Activated effector memory CD4-positive, alpha-beta T cell treated with Interleukin-2 at 50 U/mL for 16 hours (primary cell): Measurements from ENCODE around the gene CNNM2.
"Not testable (repeated sequence)": the region's sequence is repeated elsewhere in the genome, so short reads cannot be mapped to it uniquely, and the experiment has no call there.

Experiments used
- DNase-seq: peaks from one replicate; pipeline ENCODE4 v3.0.0-alpha.2; 2020

The CNNM2 gene

DNA sequence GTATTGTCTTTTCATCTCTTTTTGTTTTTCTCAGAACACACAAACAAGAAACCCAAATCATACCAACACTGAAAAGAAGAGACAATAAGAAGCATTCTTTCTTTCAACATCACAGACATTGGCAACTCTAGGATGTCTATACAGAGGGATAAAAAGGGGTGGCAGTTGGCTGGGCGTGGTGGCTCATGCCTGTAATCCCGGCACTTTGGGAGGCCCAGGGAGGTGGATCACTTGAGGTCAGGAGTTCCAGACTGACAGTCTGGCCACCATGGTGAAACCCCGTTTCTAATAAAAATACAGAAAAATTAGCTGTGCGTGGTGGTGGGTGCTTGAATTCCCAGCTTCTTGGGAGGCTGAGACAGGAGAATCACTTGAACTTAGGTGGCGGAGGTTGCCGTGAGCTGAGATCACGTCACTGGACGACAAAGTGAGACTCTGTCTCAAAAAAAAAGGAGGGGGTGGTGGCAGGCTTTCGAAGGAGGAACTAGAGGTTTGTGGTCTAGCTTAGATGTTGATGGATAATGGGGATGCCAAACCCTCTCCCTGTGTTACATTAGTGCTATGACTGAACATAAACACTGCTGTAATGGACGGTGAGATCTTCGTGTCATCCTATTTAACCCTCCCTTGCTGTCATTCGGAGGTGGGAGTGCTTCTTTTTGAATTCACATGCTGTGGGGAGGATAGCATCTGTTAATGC, 9.4 kb downstream of the CNNM2 start:
- no peak for DNase-seq

DNA sequence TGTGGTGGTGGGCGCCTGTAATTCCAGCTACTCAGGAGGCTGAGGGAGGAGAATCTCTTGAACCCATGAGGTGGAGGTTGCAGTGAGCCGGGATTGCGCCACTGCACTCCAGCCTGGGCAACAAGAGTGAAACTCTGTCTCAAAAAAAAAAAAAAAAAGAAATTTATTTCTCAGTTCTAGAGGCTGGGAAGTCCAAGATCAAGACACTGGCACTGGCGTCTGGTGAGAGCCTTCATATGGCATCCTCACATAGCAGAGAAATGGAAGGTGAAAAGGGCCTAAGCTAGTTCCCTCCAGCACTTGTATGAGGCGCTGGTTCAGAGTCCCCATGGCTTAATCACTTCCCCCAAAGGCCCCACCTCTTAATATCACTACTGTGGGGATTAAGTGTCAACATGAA, 10.3 kb downstream of the CNNM2 start:
- DNase-seq, result not testable (repeated sequence)

DNA sequence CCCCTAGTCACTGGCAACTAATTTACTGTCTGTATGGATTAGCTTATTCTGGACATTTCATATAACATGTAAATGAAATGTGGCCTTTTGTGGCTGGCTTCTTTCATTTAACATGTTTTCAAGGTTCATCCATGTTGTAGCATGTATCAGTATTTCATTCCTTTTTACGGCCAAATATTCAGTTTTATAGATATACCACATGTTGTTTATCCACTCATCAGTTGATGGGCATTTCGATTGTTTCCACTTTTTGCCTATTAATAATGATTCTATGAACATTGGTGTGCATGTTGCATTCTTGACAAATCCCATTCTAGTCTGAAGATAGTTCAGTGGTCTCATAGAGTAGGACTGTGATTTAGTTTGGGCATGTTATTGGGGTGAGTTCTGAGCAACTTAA, 12.6 kb downstream of the CNNM2 start:
- DNase-seq, result no peak

DNA sequence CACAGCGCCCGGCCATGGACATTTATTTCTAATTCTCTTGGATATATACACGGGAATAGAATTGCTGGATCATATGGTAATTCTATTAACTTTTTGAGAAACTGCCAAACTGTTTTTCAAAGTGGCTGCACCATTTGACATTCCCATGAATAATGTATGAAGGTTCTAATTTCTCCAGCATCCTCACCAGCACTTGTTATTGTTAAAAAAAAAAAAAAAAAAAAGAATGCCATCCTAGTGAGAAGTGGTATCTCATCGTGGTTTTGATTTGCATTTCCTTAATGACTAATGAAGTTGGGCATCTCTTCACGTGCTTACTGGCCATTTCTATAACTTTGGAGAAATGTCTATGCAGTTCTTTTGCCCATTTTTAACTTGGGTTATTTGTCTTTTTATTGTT, 13.5 kb downstream of the CNNM2 start:
- no peak for DNase-seq

DNA sequence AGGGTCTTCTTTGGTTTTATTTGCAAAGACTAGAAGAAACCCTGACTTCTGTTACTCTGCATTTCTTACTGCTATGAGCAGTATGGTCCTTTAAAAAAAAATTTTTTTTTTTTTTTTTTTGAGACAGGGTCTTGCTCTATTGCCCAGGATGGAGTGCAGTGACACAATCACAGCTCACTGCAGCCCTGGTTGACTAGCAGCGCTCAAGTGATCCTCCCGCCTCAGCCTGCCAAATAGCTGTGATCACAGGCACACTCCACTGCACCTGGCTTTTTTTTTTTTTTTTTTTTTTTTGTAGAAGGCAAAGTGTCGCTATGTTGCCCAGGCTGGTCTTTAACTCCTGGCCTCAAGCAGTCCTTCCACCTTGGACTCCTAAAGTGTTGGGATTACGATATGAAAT, 17.4 kb downstream of the CNNM2 start:
- no peak for DNase-seq

DNA sequence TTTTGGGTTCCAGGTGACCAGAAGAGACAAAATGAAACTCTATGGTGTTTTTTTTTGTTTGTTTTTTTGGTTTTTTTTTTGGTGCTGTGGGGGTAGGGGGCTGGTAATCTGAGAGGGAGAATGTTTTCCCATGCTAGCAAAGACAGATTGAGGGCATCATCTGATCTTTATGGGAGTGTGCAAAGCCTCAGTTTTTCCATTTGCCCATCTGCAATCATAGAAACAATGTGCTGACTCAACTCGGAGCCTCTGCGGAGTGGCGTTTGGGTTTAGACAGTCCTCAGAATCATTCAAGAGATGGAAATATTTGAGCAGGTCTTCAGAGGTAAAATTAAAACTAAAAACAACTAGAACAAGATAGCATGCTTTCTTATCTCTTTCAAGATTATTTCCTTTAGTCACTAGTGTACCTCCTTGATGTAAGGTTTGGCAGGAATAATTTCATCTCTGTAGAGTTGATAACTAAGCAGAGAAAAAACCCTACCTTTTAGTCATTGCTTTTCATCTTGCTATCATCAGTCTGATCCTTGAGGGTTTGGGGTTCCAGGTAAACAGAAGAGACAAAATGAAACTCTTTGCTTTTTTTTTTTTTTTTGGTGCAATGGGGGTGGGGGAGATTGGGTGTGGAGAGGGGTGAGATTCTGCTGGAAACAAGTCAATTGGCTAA, 18.0 kb downstream of the CNNM2 start:
- no peak for DNase-seq

DNA sequence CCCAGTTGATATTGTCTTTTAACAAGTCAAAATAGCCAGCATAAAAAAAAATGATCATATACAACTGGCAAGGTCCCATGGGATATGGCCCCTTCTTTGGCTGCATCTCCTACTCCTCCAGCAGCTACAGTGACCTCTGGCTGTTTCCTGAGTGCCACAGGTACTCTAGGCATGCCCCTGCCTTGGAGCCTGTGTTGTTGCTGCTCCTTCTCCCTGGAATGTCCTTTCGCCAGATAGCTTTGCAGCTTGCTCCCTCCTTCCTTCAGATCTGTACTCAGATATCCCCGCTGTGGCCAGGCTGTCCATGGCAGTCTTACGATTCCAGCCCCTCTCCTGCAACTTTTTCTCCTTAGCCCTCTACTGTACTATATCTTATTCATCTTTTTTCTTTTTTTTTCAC, 23.3 kb downstream of the CNNM2 start:
- DNase-seq, result no peak

DNA sequence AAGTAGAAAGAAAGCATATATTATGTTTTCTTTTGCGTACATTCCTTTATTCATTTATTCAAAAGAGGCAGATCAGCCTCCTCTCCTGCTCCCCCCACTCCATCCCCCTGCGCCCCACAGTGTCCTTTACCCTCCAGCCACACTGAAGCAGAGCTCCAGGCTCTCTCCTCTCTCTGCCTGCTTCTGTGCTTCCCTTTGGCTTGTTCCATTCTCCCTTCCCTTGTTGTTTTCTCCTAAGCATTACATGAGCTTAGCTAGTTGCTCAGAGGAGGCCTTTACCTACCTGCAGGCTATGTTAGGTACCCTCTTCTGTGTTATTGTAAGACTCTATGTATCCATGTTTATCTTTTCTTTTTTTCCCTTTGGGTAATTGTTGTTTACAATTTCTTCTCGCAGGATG, 27.4 kb downstream of the CNNM2 start:
- DNase-seq, result no peak

DNA sequence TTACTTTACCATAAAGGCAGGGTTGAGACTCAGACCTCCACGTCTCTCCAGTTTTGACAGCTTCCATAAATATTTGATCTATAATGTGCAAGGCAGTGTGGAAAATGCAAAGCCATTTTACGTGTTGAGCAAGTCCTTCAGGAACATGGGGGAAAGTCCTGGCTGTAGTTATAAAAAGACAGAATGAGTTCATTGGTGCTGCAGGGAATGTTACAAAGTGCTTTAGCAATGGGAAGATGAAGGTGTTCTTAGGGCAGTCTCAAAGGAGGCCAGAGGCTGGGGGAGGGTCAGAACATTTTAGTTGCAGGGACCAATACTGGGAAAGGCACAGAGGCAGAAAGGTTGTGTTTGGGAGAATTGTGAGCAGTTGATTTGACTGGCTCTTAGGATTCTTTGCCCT, 27.9 kb downstream of the CNNM2 start:
- no peak for DNase-seq

DNA sequence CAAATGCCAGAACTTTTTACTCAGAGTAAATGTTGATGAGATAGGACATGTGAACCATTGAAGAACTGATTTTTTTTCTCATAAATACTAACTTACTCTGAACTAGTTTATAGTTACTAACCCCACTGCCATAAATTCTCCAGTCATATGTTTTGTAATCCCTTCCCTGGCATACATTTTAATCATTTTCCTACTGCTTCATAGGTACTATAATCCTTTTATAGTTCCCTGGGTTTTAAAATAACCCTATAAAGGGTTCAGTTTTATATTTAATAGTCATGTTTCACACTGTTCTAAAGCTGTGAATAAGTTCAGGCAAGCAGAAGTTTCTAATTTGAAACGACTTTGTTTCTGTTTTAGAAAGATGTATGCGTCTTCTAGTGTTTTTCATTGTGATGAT, 28.9 kb downstream of the CNNM2 start:
- DNase-seq, result no peak

DNA sequence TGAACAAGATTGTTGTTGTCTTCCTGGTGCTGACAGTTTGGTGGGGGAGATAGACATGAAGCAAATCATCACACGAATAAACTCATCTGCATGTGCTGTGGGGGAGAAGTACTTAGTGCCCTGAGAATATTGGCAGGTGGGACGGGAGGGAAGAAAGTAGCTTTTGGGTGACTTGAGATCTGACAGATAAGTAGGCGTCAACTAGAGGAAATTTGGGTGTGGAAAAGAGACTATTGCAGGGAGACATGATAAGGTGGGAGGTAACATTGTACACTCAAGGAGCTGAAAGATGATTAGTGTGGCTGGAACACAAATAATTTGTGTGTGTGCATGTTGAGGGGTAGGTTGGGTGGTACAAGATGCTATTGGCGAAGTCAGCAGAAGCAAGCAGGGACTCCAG, 30.1 kb downstream of the CNNM2 start:
- DNase-seq, result no peak

DNA sequence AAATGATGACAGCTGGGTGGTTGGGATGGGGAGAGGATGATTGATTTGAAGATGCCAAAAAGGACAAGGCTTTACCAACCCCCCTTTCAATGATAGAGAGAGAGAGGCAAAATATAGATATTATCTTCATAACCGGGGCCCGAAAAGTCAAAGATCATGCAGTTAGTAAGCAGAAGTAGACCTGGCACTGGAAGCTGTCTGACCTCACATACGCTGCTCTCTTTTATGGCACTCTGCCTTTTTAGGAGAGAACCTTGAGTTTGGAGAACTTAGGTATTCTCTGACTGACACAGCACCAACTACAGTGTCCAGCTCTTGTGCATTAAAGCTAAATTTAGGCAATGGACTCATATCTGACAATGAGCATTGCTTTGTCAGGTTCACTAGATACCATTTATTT, 30.7 kb downstream of the CNNM2 start:
- no peak for DNase-seq

DNA sequence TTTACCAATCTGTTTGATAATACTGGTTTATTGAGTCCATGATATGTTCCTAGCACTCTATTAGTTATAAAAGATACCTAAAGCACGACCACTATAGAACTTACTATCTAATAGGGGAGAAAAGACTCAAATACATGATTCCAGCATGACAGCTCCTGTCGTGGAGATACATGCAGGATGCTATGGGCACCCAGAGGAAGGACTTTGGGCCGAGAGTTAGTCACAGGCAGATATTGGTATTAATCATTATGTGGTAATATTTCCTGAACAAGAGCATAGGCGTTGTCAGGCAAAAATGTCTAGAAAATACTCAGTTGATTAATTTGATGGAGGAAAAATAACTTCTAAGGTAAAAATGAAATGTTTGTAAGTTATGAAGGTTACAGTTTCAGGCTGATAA, 31.8 kb downstream of the CNNM2 start:
- no peak for DNase-seq

DNA sequence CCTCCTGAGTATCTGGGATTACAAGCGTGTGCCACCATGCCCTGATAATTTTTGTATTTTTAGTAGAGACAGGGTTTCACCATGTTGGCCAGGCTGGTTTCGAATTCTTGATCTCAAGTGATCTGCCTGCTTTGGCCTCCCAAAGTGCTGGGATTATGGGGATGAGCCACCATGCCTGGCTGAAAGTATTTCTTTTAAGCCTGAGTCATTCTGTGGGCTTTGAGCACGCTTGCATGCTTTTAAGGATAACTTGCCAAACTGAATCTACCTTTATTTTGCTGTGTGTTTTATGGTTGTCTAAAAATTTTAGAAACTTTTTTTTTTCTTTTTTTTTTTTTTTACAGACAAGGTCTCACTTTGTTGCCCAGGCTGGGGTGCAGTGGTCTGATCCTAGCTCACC, 33.2 kb downstream of the CNNM2 start:
- DNase-seq, result no peak

DNA sequence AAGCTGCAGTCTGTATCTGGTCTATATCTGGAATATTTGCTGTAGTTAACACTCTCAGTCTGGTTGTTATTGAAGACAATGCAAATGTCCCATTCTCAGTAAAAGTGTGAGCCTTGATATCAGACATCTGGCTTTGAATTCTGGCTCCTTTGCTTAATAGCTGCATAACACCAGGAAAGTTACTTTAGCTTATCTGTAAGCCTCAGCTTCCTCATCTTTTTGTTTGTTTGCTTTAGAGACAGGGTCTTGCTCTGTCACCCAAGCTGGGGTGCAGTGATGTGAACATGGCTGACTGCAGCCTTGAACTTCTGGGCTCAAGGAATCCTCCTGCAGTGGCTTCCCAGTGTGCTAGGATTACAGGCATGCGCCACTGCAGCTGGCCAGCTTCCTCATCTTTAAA, 41.3 kb downstream of the CNNM2 start:
- DNase-seq, result no peak

DNA sequence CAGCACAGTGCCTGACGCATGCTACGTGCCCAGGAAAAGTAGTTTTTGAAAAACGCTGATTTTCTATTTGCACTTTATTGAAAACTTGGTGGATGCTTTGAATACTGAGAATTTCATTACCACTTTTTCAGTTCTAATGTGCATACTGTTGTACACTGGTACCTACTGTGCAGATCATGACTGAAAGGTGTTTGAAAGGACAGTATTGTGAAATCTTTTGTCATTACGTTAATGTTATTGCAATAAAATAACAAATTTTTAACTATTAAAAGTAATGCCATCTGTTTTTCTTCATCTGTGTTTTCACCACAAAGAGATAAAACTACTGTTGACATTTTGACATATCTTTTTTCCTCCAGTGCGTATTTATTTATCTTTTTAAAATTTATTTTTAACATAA, 42.1 kb downstream of the CNNM2 start:
- DNase-seq, result no peak

DNA sequence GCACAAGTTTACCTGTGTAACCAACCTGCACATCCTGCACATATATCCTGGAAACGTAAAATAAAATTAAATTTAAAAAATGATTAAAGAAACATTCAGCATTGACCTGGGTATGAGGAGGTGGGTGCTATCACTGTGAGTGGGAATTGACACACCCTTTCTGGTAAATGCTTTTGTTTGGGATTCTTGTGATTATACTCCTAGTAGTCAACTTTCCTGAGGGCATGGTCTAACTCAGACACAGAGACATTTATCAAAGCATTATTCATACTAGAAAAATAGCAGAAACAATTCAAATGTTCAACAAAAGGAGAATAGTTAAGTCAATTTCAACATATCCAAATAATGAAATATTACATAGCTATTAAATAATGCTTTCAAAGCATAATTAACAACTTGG, 44.2 kb downstream of the CNNM2 start:
- no peak for DNase-seq

DNA sequence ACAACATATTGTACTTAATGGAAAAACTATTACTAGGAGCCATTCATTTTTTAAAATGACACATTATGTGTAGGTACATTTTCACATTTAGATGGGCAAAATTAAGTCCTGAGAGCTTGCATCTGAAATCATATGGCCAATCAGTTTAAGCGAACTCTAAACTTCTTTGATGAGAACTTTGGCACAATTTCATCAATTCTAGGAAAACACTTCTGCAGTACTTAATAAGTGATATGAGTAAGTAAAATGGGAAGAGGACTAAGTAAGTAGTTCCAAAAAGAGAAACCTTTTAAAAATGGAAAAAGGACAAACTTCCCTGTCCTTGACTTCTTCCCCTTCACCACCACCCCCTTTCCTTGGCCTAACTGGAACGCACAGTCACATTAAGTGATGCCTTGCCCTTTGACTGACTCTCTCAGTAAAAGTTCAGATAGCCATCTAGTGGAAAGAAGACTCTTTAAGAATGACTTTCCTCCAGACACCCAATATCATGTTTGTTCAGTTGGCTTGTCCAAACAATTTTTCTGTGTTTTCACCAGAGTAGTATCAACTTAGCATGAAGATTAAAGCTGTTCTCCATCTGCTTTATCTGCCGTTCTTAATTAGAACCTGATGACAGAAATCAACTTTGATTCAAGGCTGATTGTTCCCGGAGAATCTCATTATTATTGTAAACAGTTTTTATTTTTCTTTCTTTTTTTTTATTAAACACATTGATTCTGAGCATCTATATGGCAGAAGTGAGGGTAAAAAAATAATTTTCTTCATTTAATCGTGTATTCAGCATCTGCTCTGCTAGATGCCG, 45.1 kb downstream of the CNNM2 start:
- DNase-seq, result no peak

DNA sequence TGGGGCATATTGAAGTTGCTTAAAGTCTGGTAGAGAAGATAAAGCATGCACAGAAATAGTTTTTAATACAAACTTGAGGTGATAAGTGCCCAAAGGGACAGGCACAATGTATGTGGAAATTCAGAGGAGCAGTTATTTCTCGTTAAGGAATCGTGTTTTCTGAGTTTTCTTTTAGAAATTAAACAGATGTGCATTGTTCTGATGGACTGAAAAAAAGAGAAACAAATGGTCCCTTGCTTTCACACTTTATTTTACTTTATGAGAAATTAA, 45.6 kb downstream of the CNNM2 start:
- no peak for DNase-seq

DNA sequence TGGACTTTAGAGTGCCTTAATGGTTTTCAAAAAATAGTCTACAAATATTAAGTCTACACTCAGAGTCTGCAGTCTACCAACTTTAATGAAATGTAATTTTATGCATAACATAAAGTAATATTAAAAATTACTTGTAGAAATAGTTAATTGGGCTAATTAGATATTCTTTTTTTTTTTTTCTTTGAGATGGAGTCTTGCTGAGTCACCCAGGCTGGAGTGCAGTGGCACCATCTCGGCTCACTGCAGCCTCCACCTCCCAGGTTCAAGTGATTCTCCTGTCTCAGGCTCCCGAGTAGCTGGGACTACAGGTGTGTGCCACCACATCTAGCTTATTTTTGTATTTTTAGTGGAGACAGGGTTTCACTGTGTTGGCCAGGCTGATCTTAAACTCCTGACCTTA, 46.0 kb downstream of the CNNM2 start:
- DNase-seq, result not testable (repeated sequence)

DNA sequence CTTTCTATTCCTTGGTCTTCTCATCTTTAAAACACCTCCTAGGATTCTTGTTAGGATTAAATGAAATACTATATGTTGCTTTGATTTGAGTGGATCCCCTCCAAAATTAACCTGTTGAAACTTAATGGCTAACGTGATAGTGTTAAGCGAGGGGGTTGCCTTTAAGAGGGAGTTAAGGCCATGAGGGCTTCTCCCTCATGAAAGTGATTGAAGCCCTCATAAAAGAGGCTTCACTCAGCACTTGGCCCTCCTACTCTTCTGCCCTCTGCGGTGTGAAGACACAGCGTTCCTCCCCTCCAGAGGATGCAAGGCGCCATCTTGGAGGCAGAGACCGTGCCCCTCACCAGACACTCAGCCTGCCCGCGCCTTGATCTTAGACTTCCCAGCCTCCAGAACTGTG, 46.6 kb downstream of the CNNM2 start:
- no peak for DNase-seq

DNA sequence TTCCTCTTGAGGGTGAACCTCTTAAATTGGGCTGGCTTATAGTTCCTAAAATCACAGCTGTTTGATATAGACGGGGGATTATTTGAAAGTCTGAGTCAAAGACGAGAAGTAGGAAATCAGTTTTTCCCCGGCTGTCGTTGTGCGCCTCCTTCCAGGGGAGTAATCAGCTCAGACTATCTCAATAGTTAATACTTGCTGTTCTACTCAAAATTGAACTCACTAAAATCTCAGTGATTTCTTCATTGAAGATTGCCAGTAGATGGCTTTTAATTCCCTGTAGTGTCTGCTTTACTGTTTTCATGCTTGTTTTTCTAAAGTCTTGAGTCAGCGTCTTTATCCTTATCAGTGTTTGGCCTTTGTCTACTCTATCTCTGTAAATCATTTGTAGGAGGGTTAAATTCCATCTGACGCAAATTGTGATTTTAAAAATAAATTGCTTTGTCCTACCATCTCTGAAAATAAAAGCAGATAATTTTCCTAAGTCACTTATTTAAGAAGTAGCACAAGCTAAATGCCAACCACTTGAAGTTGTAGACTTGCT, 47.3 kb downstream of the CNNM2 start:
- DNase-seq, result no peak

DNA sequence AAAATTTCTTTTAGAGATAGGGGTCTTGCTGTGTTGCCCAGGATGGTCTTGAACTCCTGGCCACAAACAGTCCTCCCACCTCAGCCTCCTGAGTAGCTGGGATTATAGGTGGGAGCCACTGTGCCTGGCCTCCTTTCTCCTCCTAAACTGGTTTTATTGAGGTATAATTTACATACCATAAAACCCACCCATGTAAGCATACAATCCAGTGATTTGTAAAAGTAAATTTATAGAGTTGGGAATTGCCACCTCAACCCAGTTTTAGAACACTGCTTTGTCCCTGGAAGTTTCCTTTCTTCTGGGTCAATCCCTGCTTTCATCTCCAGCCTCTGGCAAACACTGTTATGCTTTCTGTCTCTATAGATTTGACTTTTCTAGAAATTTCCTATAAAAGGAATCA, 49.0 kb downstream of the CNNM2 start:
- no peak for DNase-seq
